Kidney (tissue), 14 donors: ENCODE results near the gene LASP1. TPM values are rescaled to one million over a fixed set of nuclear protein-coding genes. Genes with fewer than 3 reads are reported as not detected.
A peak's percentile ranks its signal among the peaks of the same experiment; 100 is the strongest.

Experiments
- DNase-seq, 5 donors: peaks; one replicate each; pipeline ENCODE4 v3.0.0-alpha.2; 2013 to 2020
- FAIRE-seq: peaks from 2 replicates; lab custom pipeline; 2012; peaks lifted over from hg19 to GRCh38; lab: Jason Lieb, UNC
- H3K27ac ChIP-seq, 2 donors: one replicate each; pipeline ENCODE4 v1.7.0; 2013; ENCODE audit warnings: low read depth in 2 of 2, low read length in 2 of 2, inconsistent platforms in 1 of 2
- H3K27me3 ChIP-seq: one replicate; pipeline ENCODE4 v1.7.1; 2013; ENCODE audit warnings: low read length, inconsistent platforms; ENCODE audit not compliant: control insufficient read depth, insufficient read depth
- H3K36me3 ChIP-seq, 3 donors: one replicate each; pipeline versions ENCODE4 v1.7.0 to v1.7.1; 2013; ENCODE audit warnings: low read length in 3 of 3, control low read depth in 1 of 3, inconsistent platforms in 1 of 3; ENCODE audit not compliant: insufficient read depth in 3 of 3, control insufficient read depth in 2 of 3
- H3K4me1 ChIP-seq, 3 donors: one replicate each; pipeline versions ENCODE4 v1.7.0 to v1.7.1; 2013; ENCODE audit warnings: low read length in 3 of 3, inconsistent platforms in 1 of 3, low read depth in 1 of 3; ENCODE audit not compliant: control insufficient read depth in 2 of 3, insufficient read depth in 2 of 3
- H3K4me3 ChIP-seq, 3 donors: one replicate each; pipeline versions ENCODE4 v1.7.0 to v1.8.1; 2013; ENCODE audit warnings: low read length in 3 of 3, control low read depth in 1 of 3, inconsistent platforms in 1 of 3
- H3K9ac ChIP-seq, 3 donors: one replicate each; pipeline versions ENCODE4 v1.7.0 to v1.7.1; 2013; ENCODE audit warnings: low read length in 3 of 3, control low read depth in 1 of 3, inconsistent platforms in 1 of 3
- H3K9me3 ChIP-seq, 3 donors: one replicate each; pipeline versions ENCODE4 v1.7.0 to v1.7.1; 2013; ENCODE audit warnings: low read length in 3 of 3, control low read depth in 1 of 3, inconsistent platforms in 1 of 3; ENCODE audit not compliant: control insufficient read depth in 2 of 3, insufficient read depth in 1 of 3
- intact Hi-C: fragments of 100-400 bp; cut with DNase I; formaldehyde crosslinking; loops from one replicate; pipeline ENCODE4 v1.11.1; 2022
- polyA plus RNA-seq: library from polyadenylated mRNA; stranded (reverse); fragments of 350-450 nt; fragmentation: Illumina TruSeq; extraction: RNeasy Lipid Tissue Mini Kit (QIAGEN cat#74804); gene quantifications from one replicate; pipeline ENCODE4 v1.2.3, GENCODE V29; 2014; ENCODE audit warnings: low read depth, low replicate concordance; ENCODE audit not compliant: insufficient read depth
- total RNA-seq: library from RNA; stranded (reverse); fragmentation: NEBNext Ultra II Directional; extraction: Animal tissue kit (Norgen Biotek cat#: 25700); gene quantifications from one replicate; pipeline ENCODE4 v1.2.1, GENCODE V29; 2021
- TF ChIP-seq, protein P1 (sequence below): IDR thresholded peaks from 3 replicates; pipeline ENCODE4 v1.5.1; 2012; ENCODE audit warnings: mild to moderate bottlenecking, moderate library complexity, borderline replicate concordance; ENCODE audit not compliant: insufficient read depth; ENCODE audit errors: extremely low read depth
- donor health status: control.
- donor health status: control.
- donor health status: control.
- donor health status: control.
- donor health status: control.
- donor health status: DM: yes; HTN: yes; CAD: no.
- donor health status: Normal renal cell carcinoma (clear cell type).

LASP1 gene
- total and polyA plus RNA-seq, 2 donors from 2014 or later: 62.5 to 138 TPM

DNA sequence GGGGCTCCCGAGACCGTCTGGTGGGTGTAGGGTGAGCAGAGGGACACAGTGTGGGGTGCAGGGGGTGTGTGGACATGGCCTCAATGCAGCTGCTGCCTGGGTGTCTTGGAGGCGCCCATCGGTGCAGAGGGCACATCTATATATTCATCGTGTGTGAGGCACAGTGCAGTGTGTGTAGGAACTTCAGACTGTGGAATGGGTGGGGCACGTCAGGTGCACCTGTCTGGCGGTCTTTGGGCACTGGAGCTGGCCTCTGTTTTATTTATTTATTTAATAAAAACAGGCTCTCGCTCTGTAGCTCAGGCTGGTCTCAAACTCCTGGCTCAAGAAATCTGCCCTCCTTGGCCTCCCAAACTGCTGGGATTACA, 16.8 kb downstream of the LASP1 start:
- TF ChIP-seq, protein P1, sequence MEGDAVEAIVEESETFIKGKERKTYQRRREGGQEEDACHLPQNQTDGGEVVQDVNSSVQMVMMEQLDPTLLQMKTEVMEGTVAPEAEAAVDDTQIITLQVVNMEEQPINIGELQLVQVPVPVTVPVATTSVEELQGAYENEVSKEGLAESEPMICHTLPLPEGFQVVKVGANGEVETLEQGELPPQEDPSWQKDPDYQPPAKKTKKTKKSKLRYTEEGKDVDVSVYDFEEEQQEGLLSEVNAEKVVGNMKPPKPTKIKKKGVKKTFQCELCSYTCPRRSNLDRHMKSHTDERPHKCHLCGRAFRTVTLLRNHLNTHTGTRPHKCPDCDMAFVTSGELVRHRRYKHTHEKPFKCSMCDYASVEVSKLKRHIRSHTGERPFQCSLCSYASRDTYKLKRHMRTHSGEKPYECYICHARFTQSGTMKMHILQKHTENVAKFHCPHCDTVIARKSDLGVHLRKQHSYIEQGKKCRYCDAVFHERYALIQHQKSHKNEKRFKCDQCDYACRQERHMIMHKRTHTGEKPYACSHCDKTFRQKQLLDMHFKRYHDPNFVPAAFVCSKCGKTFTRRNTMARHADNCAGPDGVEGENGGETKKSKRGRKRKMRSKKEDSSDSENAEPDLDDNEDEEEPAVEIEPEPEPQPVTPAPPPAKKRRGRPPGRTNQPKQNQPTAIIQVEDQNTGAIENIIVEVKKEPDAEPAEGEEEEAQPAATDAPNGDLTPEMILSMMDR: no peak
- Histone ChIP-seq H3K4me1 (peaks cover 0 to 32% (median 22%) of the 10 kb centered on the region in 3 donors), H3K27me3 (no peaks in the 10 kb centered on the region), H3K4me3 (no peak overlapping the region), H3K27ac (no peak overlapping the region), H3K36me3 (peaks cover 0 to 18% (median 16%) of the 10 kb centered on the region in 3 donors), H3K9ac (no peak overlapping the region), H3K9me3 (no peaks in the 10 kb centered on the region)
- FAIRE-seq: no peak
- no peak for DNase-seq
- intact Hi-C loops: no loop called here

DNA sequence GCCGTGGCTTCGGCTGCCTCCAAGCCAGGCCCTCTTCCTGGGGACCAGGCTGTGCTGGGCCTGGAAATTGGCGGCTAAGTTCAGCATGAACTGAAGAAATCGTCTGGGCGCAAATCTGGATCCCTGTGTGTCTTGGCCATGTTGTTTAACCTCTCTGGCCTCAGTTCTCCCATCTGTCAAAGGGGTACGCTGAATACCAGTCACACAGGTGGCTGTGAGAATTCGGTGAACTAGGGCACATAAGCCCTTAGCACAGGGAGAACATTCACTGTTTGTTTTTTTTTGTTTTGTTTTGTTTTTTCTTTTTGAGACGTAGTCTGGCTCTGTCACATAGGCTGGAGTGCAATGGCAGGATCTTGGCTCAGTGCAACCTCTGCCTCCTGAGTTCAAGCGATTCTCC, 19.0 kb downstream of the LASP1 start:
- FAIRE-seq: no peak

DNA sequence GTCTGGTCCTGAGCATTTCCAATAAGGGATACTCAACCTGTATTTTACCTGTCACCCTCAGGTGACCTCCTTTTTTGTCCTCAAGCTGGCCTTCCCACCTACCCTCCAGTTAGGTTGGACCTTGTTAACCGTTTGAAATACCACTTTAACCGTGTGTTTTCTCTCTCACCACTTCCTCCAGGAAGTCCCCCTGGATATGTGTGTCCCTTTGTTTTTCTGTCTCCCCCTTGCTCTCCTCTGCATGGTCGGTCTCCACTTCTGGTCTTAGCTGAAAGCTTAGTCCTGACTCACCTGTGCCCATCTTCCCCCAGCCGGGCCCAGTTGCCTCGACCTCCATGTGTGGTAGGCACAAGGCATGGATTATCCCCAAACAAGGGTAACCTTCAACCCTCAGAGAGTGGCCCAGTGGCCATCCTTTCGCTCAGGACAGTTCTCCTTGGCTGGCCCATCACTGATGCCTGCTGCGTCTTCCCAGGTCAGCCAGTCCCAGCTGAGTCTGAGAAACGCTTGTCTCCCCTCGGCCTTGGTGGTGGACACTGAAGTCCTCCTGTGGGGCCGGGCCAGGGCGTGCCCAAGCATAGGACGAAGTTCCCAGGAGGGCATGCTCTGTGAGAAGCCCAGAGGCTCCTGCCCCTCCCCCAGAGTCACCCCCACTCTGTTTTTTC, 20.0 kb downstream of the LASP1 start:
- peak overlapping the region in 1 of 3 donors; percentile 5 for H3K9ac ChIP-seq
- DNase-seq (peak in 1 of 5 donors; percentile 66), FAIRE-seq (no peak)
- H3K4me1 ChIP-seq: peaks cover 0 to 23% (median 12%) of the 10 kb centered on the region in 3 donors
- H3K27me3 ChIP-seq: no peaks in the 10 kb centered on the region
- H3K27ac ChIP-seq: no peak overlapping the region
- TF ChIP-seq, protein P1: no peak
- H3K36me3 ChIP-seq: peaks cover 2 to 34% (median 21%) of the 10 kb centered on the region in 3 donors
- intact Hi-C loops: no loop called here
- H3K9me3 ChIP-seq: no peaks in the 10 kb centered on the region
- H3K4me3 ChIP-seq: no peak overlapping the region

More for the DNA sequence above, 19.0 kb downstream of the LASP1 start:
- Histone ChIP-seq H3K4me3 (no peak overlapping the region), H3K36me3 (peaks cover 2 to 34% (median 21%) of the 10 kb centered on the region in 3 donors), H3K9ac (no peak overlapping the region), H3K4me1 (peaks cover 0 to 25% (median 16%) of the 10 kb centered on the region in 3 donors), H3K27me3 (no peaks in the 10 kb centered on the region), H3K27ac (no peak overlapping the region), H3K9me3 (no peaks in the 10 kb centered on the region)
- TF ChIP-seq, protein P1: no peak
- DNase-seq: no peak
- intact Hi-C loops: no loop called here
